K562 (cell line): ENCODE data around the gene CRNKL1.

Experiments used
- EP300 ChIP-seq: IDR thresholded peaks from 2 replicates; pipeline ENCODE4 v1.6.1; 2012; ENCODE audit warnings: low read length, improper control_type of control experiment
- ETS2 ChIP-seq: IDR thresholded peaks from 2 replicates; pipeline ENCODE4 v1.6.1; 2016; ENCODE audit warnings: borderline replicate concordance, missing genetic modification characterization, mild to moderate bottlenecking, moderate library complexity, missing compliant biosample characterization; ENCODE audit not compliant: poor library complexity, severe bottlenecking
- ETV6 ChIP-seq, 3 experiments: fragments of 150-350 bp in 1 of 3; sonication (generic) in 1 of 3; formaldehyde crosslinking in 1 of 3; IDR thresholded peaks; 2 replicates each; pipeline versions ENCODE4 v1.6.1 to v1.8.0; 2014 to 2022; ENCODE audit warnings: borderline replicate concordance in 2 of 3, low read depth in 2 of 3, antibody characterized with exemption in 1 of 3, low read length in 1 of 3, mild to moderate bottlenecking in 1 of 3, missing genetic modification reagents in 1 of 3
- FOXJ3 ChIP-seq: sonication (generic); formaldehyde crosslinking; IDR thresholded peaks from 2 replicates; pipeline ENCODE4 v1.4.0; 2020; ENCODE audit warnings: mild to moderate bottlenecking, missing genetic modification reagents
- FOXP4 ChIP-seq: sonication (generic); formaldehyde crosslinking; IDR thresholded peaks from 2 replicates; pipeline ENCODE4 v1.8.0; 2022; ENCODE audit warnings: mild to moderate bottlenecking, missing genetic modification reagents, borderline replicate concordance
- KAT8 ChIP-seq: fragments of 450-650 bp; IDR thresholded peaks from 2 replicates; pipeline ENCODE4 v1.6.1; 2016; ENCODE audit warnings: low read depth, mild to moderate bottlenecking
- NCOR1 ChIP-seq: fragments of 450-650 bp; IDR thresholded peaks from 2 replicates; pipeline ENCODE4 v1.6.1; 2016; ENCODE audit warnings: mild to moderate bottlenecking, moderate library complexity
- NFYB ChIP-seq: IDR thresholded peaks from 2 replicates; pipeline ENCODE4 v1.6.1; 2011; ENCODE audit warnings: mild to moderate bottlenecking, moderate library complexity; ENCODE audit not compliant: insufficient read length; ENCODE audit errors: extremely low read depth
- RFX5 ChIP-seq: IDR thresholded peaks from 2 replicates; pipeline ENCODE4 v1.6.1; 2011; ENCODE audit warnings: low read depth, mild to moderate bottlenecking, improper control_type of control experiment, low read length
- TF ChIP-seq, protein P1 (sequence below), 3 experiments: IDR thresholded peaks in 2 of 3; conservative IDR thresholded peaks in 1 of 3; 2 replicates each; pipeline ENCODE4 v1.5.1; 2011 to 2012; ENCODE audit warnings: low read length in 3 of 3, mild to moderate bottlenecking in 3 of 3, control low read depth in 2 of 3, improper control_type of control experiment in 1 of 3, inconsistent platforms in 1 of 3, low read depth in 1 of 3, mixed read lengths in 1 of 3, moderate library complexity in 1 of 3; ENCODE audit not compliant: insufficient read depth in 2 of 3

- TF ChIP-seq FOXJ3 (CRISPR knock-in tag): no peak
- TF ChIP-seq NFYB: no peak
- TF ChIP-seq EP300: no peak
- TF ChIP-seq, protein P1, sequence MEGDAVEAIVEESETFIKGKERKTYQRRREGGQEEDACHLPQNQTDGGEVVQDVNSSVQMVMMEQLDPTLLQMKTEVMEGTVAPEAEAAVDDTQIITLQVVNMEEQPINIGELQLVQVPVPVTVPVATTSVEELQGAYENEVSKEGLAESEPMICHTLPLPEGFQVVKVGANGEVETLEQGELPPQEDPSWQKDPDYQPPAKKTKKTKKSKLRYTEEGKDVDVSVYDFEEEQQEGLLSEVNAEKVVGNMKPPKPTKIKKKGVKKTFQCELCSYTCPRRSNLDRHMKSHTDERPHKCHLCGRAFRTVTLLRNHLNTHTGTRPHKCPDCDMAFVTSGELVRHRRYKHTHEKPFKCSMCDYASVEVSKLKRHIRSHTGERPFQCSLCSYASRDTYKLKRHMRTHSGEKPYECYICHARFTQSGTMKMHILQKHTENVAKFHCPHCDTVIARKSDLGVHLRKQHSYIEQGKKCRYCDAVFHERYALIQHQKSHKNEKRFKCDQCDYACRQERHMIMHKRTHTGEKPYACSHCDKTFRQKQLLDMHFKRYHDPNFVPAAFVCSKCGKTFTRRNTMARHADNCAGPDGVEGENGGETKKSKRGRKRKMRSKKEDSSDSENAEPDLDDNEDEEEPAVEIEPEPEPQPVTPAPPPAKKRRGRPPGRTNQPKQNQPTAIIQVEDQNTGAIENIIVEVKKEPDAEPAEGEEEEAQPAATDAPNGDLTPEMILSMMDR (IDR thresholded peaks at IDR 0.05 in 2 of 3, conservative IDR thresholded peaks at IDR 0.05 in 1 of 3; ENCODE audit: insufficient read depth in 2 of 3, low read depth in 1 of 3, low read length in 3 of 3): no peak
- TF ChIP-seq ETS2 (tag): no peak
- no peak for TF ChIP-seq FOXP4 (CRISPR knock-in tag)
- TF ChIP-seq RFX5: no peak
- TF ChIP-seq KAT8: no peak
- TF ChIP-seq ETV6 (IDR thresholded peaks at IDR 0.05; ENCODE audit: borderline replicate concordance in 1 of 2, low read depth in 2 of 2, low read length in 1 of 2): no peak
- no peak for TF ChIP-seq ETV6 (CRISPR knock-in tag; IDR thresholded peaks at IDR 0.05; ENCODE audit: borderline replicate concordance)
- no peak for TF ChIP-seq NCOR1
These were observed 48.6 kb upstream of the CRNKL1 start for GRCh38 chr20:20100881-20101280.
